ENCODE measurements around the gene ANKRD12. TPM values are rescaled to one million over a fixed set of nuclear protein-coding genes. Genes with fewer than 3 reads are reported as not detected.

Gene ANKRD12
- 5.5 and 5.8 TPM in 2 replicates for total RNA-seq

DNA sequence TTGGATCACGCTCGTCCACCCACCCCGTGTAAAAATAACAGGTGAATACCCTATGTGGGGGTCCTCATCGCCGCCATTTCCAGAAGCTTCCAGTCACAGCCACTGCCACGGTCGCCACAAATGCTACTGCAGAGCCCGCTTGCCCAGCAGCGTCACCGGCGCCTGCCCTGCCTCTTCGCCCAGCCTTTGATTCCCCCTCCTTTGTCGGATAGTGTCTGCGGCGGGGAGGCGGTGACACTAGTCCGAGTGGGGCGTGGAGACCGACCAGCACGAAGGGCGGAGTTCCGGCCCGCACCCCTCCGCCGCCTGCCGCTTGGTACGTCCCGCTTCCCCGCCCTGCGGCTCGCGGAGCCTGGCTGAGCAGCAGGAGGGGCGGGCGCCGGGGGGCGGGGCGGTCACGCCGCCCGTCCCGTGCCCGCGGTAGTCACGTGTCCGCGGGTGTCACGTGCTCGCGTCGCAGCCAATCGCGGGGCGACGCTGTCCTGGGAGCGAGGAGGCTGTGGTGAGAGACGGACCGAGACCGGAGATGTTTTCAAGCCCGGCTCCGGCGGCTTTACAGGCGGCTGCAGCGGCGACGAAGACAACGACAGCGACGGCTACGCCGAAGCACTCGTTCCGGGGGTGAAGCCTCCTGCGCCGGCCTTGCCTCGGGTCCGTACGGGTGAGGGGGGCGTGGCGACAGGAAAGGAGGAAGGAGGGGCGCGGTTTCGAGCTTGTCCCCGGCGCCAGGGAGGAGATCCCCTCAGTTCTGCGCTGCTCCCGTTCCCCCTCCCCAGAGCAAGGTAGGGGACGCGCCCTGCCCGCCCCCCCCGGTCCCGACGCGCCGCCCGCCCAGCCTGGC is at the start of gene ANKRD12:
ANKRD12 (plus strand) TSS at position 467 of the 841 bp plus-strand sequence. CDS start 45,652 bp downstream, outside the sequence.

DNA sequence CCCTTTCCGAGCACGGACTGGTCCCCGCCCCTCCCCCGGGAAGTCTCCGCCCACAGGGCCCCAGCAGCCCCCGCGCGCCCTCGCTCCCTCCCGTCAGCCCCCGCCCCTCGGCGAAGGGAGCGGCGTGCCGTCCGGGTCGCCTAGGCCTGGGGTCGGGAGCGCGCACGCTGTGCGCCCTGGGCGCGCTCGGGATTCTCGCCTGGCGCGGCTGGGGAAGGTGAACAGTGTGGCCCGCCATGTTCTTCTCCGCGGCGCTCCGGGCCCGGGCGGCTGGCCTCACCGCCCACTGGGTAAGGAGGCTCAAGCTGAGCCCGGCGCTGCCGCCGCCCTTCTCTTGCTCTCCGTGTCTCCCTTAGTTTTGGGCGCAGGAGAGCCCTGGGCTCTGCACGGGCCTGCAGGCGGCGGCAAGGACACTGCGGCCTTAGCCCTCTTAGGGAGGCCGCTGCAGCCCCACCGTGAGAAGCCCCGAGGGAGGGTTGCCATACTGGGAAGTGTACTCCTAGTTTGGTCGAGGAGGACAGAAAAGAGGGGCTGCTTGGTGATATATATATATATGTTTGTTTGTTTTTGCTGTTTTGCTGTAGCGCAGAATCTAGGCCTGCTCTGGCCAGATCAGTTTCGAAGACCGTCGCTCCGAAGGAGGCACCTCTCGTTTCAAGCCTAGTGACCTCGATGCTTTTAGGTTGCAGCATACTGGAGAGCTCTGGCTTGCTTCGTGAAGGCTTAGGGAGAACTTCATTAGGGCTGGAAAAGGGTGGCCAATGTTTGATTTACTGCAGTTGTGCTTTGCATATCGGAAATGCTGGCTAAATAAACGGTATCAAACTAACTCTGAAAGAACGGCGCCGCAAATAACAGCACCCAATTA is 33.8 kb upstream of the ANKRD12 start, which contains the start of gene NDUFV2:
NDUFV2 (plus strand) TSS at position 192 of the 868 bp plus-strand sequence; CDS start at position 237, 45 bp downstream.

DNA sequence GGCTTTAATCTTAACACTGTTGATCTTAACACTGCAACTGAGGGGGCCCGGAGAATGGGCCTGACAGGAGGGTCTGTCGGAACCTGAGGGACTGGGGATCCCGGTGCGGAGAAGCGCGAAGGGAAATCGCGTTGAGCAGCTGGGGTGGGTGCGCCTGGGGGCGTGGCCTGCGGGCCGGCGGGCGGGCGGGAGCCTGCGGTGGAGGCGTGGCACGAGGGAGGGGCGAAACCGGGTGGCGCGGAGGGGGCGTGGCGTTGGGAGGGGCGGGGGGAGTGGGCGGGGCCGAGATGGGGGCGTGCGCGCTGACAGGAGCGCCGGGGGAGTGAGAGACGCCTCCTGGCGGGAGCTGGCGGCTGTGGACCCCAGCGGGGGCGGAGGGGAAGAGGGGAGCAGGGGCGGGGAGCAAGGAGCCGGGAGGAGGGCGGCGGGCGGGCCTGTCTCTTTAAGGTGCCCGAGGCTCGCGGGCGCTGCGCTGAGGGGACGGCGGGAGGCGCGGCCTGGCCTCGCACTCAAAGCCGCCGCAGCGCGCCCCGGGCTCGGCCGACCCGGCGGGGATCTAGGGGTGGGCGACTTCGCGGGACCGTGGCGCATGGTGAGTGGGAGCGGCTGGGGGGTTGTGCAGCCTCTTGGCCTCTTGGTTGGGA is 197.9 kb downstream of the ANKRD12 start, which contains the start of gene TWSG1:
TWSG1 (plus strand) TSS at position 445 of the 644 bp plus-strand sequence. CDS start 2,457 bp downstream, outside the sequence.

Other genes with a start within 250 kb of the ANKRD12 start
- 166 and 177 TPM in 2 replicates for gene NDUFV2, start 34.1 kb upstream of the ANKRD12 start, total RNA-seq
- 39.1 and 44.7 TPM in 2 replicates for gene TWSG1, start 198.0 kb downstream of the ANKRD12 start, total RNA-seq

Measured in hair follicular keratinocyte (primary cell).